Measurements from ENCODE around the gene AP3S1. TPM values are rescaled to one million over a fixed set of nuclear protein-coding genes. Genes with fewer than 3 reads are reported as not detected.

The AP3S1 gene
- total RNA-seq, 2 experiments from 2014 or later: 76.0 to 89.5 TPM

DNA sequence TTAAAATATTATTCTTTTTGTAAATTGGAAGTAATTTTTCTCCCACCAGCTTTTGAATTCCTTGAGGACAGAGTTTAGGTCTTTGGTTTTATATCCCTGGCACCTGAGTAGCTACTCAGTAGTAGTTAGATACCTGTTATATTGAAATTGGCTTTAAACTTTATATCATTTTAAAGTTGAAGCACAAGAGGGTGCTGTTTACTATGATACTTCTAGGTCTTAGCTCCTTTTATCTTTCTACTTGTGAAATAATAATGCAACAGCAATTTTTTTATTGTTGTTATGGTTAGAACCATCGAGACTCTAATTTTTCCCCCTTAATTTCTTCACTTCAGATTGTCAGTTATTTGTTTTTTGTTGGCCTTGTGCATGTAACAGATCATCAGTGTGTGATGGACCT, 46.3 kb downstream of the AP3S1 start:
- H3K4me2 ChIP-seq (ENCODE audit: low read length): no peak overlapping the region
- POLR2A ChIA-PET: interaction anchor here (0.9 kb wide), 1 partner anchor 19 kb away, joined by 3 read pairs; no protein-coding TSS in a partner anchor
- no peaks in the 10 kb centered on the region for H3K9me2 ChIP-seq (ENCODE audit: insufficient read depth, low read length)
- TF ChIP-seq, protein P1, sequence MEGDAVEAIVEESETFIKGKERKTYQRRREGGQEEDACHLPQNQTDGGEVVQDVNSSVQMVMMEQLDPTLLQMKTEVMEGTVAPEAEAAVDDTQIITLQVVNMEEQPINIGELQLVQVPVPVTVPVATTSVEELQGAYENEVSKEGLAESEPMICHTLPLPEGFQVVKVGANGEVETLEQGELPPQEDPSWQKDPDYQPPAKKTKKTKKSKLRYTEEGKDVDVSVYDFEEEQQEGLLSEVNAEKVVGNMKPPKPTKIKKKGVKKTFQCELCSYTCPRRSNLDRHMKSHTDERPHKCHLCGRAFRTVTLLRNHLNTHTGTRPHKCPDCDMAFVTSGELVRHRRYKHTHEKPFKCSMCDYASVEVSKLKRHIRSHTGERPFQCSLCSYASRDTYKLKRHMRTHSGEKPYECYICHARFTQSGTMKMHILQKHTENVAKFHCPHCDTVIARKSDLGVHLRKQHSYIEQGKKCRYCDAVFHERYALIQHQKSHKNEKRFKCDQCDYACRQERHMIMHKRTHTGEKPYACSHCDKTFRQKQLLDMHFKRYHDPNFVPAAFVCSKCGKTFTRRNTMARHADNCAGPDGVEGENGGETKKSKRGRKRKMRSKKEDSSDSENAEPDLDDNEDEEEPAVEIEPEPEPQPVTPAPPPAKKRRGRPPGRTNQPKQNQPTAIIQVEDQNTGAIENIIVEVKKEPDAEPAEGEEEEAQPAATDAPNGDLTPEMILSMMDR (conservative IDR thresholded peaks at IDR 0.05; ENCODE audit: low read length): peak; percentile 61
- no peak for TF ChIP-seq EZH2phosphoT487 (IDR thresholded peaks at IDR 0.05; ENCODE audit: borderline replicate concordance, low read depth, low read length)
- CTCF ChIA-PET (ENCODE audit: unreplicated experiment): no interaction called here
- no TSS peak for BruUV-seq (replicated peaks)
- no peak overlapping the region for H3K4me3 ChIP-seq (ENCODE audit: low read depth, low read length, poor library complexity, severe bottlenecking)
- H2AFZ ChIP-seq (ENCODE audit: low read length): no peak overlapping the region
- no peaks in the 10 kb centered on the region for H3K4me1 ChIP-seq (ENCODE audit: insufficient read depth, low read length, poor library complexity, severe bottlenecking)
- H3K27ac ChIP-seq (ENCODE audit: low read depth, low read length, poor library complexity, severe bottlenecking): no peak overlapping the region
- DNase-seq (ENCODE audit: low spot score): no peak
- 0 out of 2 replicates have a peak, but pooled peaks cover 3% of the 10 kb centered on the region for H3K79me2 ChIP-seq (ENCODE audit: insufficient read depth, low read depth, low read length)
- peaks cover 8% of the 10 kb centered on the region; the same call in 1 of the 2 replicates for H3K36me3 ChIP-seq (ENCODE audit: insufficient read depth, low read length)
- peaks cover 4% of the 10 kb centered on the region for H4K20me1 ChIP-seq (ENCODE audit: insufficient read depth, low read length)
- no peaks in the 10 kb centered on the region for H3K9me3 ChIP-seq (ENCODE audit: low read length)
- intact Hi-C loops (cut with micrococcal nuclease; ENCODE audit: unreplicated experiment): loop anchor here (5.0 kb wide), 1 partner anchor 179 kb away; no protein-coding TSS in a partner anchor

DNA sequence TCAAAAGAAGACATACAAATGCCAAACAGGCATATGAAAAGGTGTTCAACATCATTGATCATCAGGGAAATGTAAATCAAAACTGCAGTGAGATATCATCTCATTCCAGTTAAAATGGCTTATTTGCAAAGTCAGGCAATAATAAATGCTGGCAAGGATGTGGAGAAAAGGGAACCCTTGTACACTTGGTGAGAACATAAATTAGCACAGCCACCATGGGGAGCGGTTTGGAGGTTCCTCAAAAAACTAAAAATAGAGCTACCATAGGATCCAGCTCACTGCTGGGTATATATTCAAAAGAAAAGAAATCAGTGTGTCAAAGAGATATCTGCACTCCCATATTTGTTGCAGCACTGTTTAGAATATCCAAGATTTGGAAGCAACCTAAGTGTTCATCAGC, 50.3 kb downstream of the AP3S1 start:
- H4K20me1 ChIP-seq (ENCODE audit: insufficient read depth, low read length): peaks cover 4% of the 10 kb centered on the region; the same call in 1 of the 2 replicates
- intact Hi-C loops (cut with micrococcal nuclease; ENCODE audit: unreplicated experiment): no loop called here
- 0 out of 2 replicates have a peak, but pooled peaks cover 3% of the 10 kb centered on the region for H3K79me2 ChIP-seq (ENCODE audit: insufficient read depth, low read depth, low read length)
- H3K36me3 ChIP-seq (ENCODE audit: insufficient read depth, low read length): no peaks in the 10 kb centered on the region
- H3K9me2 ChIP-seq (ENCODE audit: insufficient read depth, low read length): no peaks in the 10 kb centered on the region
- no peak overlapping the region for H3K27ac ChIP-seq (ENCODE audit: low read depth, low read length, poor library complexity, severe bottlenecking)
- no peak overlapping the region for H3K4me3 ChIP-seq (ENCODE audit: low read depth, low read length, poor library complexity, severe bottlenecking)
- no peak overlapping the region for H3K4me2 ChIP-seq (ENCODE audit: low read length)
- ChIA-PET CTCF (ENCODE audit: unreplicated experiment) (no interaction called here), POLR2A (no interaction called here)
- TF ChIP-seq, protein P1 (conservative IDR thresholded peaks at IDR 0.05; ENCODE audit: low read length): no peak
- TF ChIP-seq EZH2phosphoT487 (IDR thresholded peaks at IDR 0.05; ENCODE audit: borderline replicate concordance, low read depth, low read length): no peak
- no TSS peak for BruUV-seq (replicated peaks)
- H2AFZ ChIP-seq (ENCODE audit: low read length): no peak overlapping the region
- no peaks in the 10 kb centered on the region for H3K9me3 ChIP-seq (ENCODE audit: low read length)
- H3K4me1 ChIP-seq (ENCODE audit: insufficient read depth, low read length, poor library complexity, severe bottlenecking): no peaks in the 10 kb centered on the region
- DNase-seq (ENCODE audit: low spot score): no peak

DNA sequence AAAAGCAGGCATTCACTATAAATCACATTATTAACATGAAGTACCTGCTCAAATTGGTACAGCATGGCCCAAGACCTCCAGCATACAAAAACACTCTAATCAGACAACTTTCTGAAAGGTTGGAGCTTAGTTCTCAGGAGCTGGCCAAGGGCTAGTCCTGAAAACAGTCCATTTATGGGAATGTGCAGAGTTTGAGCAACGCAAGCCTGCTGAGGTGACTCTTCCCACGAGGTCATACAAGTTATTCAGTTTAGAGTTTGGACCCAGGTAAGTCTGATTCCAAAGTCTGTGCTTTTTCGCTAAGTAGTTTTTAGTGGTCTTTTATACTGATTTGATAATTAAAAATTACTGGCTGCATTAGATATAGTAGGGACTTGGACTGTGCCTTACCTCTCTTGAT, 52.6 kb downstream of the AP3S1 start:
- H4K20me1 ChIP-seq (ENCODE audit: insufficient read depth, low read length): no peaks in the 10 kb centered on the region
- no TSS peak for BruUV-seq (replicated peaks)
- intact Hi-C loops (cut with micrococcal nuclease; ENCODE audit: unreplicated experiment): no loop called here
- TF ChIP-seq EZH2phosphoT487 (IDR thresholded peaks at IDR 0.05; ENCODE audit: borderline replicate concordance, low read depth, low read length): no peak
- TF ChIP-seq, protein P1 (conservative IDR thresholded peaks at IDR 0.05; ENCODE audit: low read length): no peak
- no peak for DNase-seq (ENCODE audit: low spot score)
- no peaks in the 10 kb centered on the region for H3K79me2 ChIP-seq (ENCODE audit: insufficient read depth, low read depth, low read length)
- H3K36me3 ChIP-seq (ENCODE audit: insufficient read depth, low read length): peaks cover 5% of the 10 kb centered on the region; the same call in 1 of the 2 replicates
- H3K9me3 ChIP-seq (ENCODE audit: low read length): no peaks in the 10 kb centered on the region
- H3K27ac ChIP-seq (ENCODE audit: low read depth, low read length, poor library complexity, severe bottlenecking): no peak overlapping the region
- no peak overlapping the region for H3K4me2 ChIP-seq (ENCODE audit: low read length)
- H3K9me2 ChIP-seq (ENCODE audit: insufficient read depth, low read length): no peaks in the 10 kb centered on the region
- POLR2A ChIA-PET: interaction anchor here (0.8 to 2.3 kb wide), 2 partner anchors 20 to 27 kb away, joined by 3 to 6 read pairs; no protein-coding TSS in a partner anchor
- no peak overlapping the region for H2AFZ ChIP-seq (ENCODE audit: low read length)
- CTCF ChIA-PET (ENCODE audit: unreplicated experiment): no interaction called here
- H3K4me3 ChIP-seq (ENCODE audit: low read depth, low read length, poor library complexity, severe bottlenecking): no peak overlapping the region
- no peaks in the 10 kb centered on the region for H3K4me1 ChIP-seq (ENCODE audit: insufficient read depth, low read length, poor library complexity, severe bottlenecking)

Measured in OCI-LY7 (cell line).